ENCODE measurements around the gene ANKS4B. TPM values are rescaled to one million over a fixed set of nuclear protein-coding genes. Genes with fewer than 3 reads are reported as not detected.
A peak's percentile ranks its signal among the peaks of the same experiment; 100 is the strongest.
"Not testable (repeated sequence)": the region's sequence is repeated elsewhere in the genome, so short reads cannot be mapped to it uniquely, and the experiment has no call there.

ANKS4B gene
- total and polyA plus RNA-seq, 2 experiments from 2014 or later = 0.07 TPM; not detected in 1

DNA sequence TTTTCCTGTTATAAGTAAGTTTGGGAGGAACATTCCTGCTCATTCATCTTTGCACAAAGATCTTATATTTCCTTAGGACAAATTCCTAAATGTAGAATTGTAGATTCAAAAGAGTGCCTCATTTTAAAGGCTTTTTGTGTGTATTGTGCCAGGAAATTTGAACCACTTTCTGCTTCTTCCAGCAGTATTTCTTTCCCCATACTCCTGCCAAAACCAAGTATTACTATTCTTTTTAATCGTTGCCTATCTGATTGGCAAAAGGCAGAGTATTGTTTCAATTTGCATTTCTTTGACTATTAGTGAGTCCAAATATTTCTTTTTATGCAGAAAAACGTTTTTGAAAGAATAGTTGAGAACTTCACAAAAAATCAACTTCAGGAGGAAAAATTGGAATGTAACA is 9.3 kb downstream of the ANKS4B start:
- Histone ChIP-seq H4K20me1 (replicated peaks; ENCODE audit: insufficient read depth) (no peaks in the 10 kb centered on the region), H3K27ac (ENCODE audit: low read depth) (no peak overlapping the region), H3K36me3 (ENCODE audit: insufficient read depth) (no peaks in the 10 kb centered on the region), H3K27me3 (ENCODE audit: insufficient read depth) (no peaks in the 10 kb centered on the region), H3F3A (replicated peaks; ENCODE audit: low read depth) (no peaks in the 10 kb centered on the region), H3K79me2 (replicated peaks; ENCODE audit: insufficient read depth) (no peaks in the 10 kb centered on the region), H2AFZ (no peak overlapping the region), H3K4me2 (no peak overlapping the region), H3K4me3 (no peak overlapping the region), H3K4me1 (ENCODE audit: insufficient read depth) (peaks cover 7% of the 10 kb centered on the region), H3K9me2 (ENCODE audit: insufficient read depth) (no peaks in the 10 kb centered on the region)
- Mint-ChIP-seq H3K27me3 (ENCODE audit: insufficient read depth, low read depth, poor library complexity) (peaks cover 8% of the 10 kb centered on the region), H3K4me3 (no peak overlapping the region), H3K4me1 (peaks cover 9% of the 10 kb centered on the region), H3K36me3 (ENCODE audit: low read depth) (no peaks in the 10 kb centered on the region), H3K9me3 (no peaks in the 10 kb centered on the region), H3K27ac (no peak overlapping the region)
- TF ChIP-seq NANOG (IDR thresholded peaks at IDR 0.05; ENCODE audit: borderline replicate concordance) (no peak), ETS1 (IDR thresholded peaks at IDR 0.05) (no peak), ZNF331 (CRISPR knock-in tag; IDR thresholded peaks at IDR 0.05; ENCODE audit: low read depth) (no peak), ZNF114 (CRISPR knock-in tag; IDR thresholded peaks at IDR 0.05) (no peak)
- TF ChIP-seq, protein P1, sequence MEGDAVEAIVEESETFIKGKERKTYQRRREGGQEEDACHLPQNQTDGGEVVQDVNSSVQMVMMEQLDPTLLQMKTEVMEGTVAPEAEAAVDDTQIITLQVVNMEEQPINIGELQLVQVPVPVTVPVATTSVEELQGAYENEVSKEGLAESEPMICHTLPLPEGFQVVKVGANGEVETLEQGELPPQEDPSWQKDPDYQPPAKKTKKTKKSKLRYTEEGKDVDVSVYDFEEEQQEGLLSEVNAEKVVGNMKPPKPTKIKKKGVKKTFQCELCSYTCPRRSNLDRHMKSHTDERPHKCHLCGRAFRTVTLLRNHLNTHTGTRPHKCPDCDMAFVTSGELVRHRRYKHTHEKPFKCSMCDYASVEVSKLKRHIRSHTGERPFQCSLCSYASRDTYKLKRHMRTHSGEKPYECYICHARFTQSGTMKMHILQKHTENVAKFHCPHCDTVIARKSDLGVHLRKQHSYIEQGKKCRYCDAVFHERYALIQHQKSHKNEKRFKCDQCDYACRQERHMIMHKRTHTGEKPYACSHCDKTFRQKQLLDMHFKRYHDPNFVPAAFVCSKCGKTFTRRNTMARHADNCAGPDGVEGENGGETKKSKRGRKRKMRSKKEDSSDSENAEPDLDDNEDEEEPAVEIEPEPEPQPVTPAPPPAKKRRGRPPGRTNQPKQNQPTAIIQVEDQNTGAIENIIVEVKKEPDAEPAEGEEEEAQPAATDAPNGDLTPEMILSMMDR (conservative IDR thresholded peaks at IDR 0.05; ENCODE audit: low read depth in 2 of 2) = no peak
- DNase-seq (ENCODE audit: low spot score) (no peak), ATAC-seq (no peak)

- no peaks in the 10 kb centered on the region for H4K20me1 ChIP-seq (replicated peaks; ENCODE audit: insufficient read depth)
- H3K4me3 ChIP-seq = no peak overlapping the region
- H3F3A ChIP-seq (replicated peaks; ENCODE audit: low read depth) = no peaks in the 10 kb centered on the region
- ATAC-seq (no peak), DNase-seq (ENCODE audit: low spot score) (no peak)
- no peak overlapping the region for H3K27ac ChIP-seq (ENCODE audit: low read depth)
- Mint-ChIP-seq H3K27ac (no peak overlapping the region), H3K27me3 (ENCODE audit: insufficient read depth, low read depth, poor library complexity) (peaks cover 8% of the 10 kb centered on the region), H3K4me1 (peaks cover 9% of the 10 kb centered on the region), H3K36me3 (ENCODE audit: low read depth) (no peaks in the 10 kb centered on the region), H3K4me3 (no peak overlapping the region), H3K9me3 (no peaks in the 10 kb centered on the region)
- H3K4me2 ChIP-seq = no peak overlapping the region
- H3K9me2 ChIP-seq (ENCODE audit: insufficient read depth) = no peaks in the 10 kb centered on the region
- no peaks in the 10 kb centered on the region for H3K36me3 ChIP-seq (ENCODE audit: insufficient read depth)
- H2AFZ ChIP-seq = peak overlapping the region; percentile 57
- no peaks in the 10 kb centered on the region for H3K79me2 ChIP-seq (replicated peaks; ENCODE audit: insufficient read depth)
- H3K4me1 ChIP-seq (ENCODE audit: insufficient read depth) = peaks cover 7% of the 10 kb centered on the region
- H3K27me3 ChIP-seq (ENCODE audit: insufficient read depth) = no peaks in the 10 kb centered on the region
- TF ChIP-seq STAT1 (IDR thresholded peaks at IDR 0.05; ENCODE audit: unreplicated experiment) (no peak), EZH2 (IDR thresholded peaks at IDR 0.05; ENCODE audit: low read depth, unreplicated experiment) (no peak), ETS1 (IDR thresholded peaks at IDR 0.05) (no peak), EZH2phosphoT487 (IDR thresholded peaks at IDR 0.05; ENCODE audit: unreplicated experiment) (no peak), ZNF114 (CRISPR knock-in tag; IDR thresholded peaks at IDR 0.05) (no peak), REST (IDR thresholded peaks at IDR 0.05; ENCODE audit: unreplicated experiment) (no peak)
Measured at GRCh38 chr16:21244518-21245215, 11.2 kb downstream of the ANKS4B start.

- H3K27me3 Mint-ChIP-seq (ENCODE audit: insufficient read depth, low read depth, poor library complexity); H3K9me2 ChIP-seq (ENCODE audit: insufficient read depth); H3F3A ChIP-seq (replicated peaks; ENCODE audit: low read depth); H3K4me1 Mint-ChIP-seq; H3K4me2 ChIP-seq; H2AFZ ChIP-seq; H3K4me3 Mint-ChIP-seq; ATAC-seq; H3K79me2 ChIP-seq (replicated peaks; ENCODE audit: insufficient read depth); H3K27me3 ChIP-seq (ENCODE audit: insufficient read depth); H3K27ac ChIP-seq (ENCODE audit: low read depth); H3K4me3 ChIP-seq; H3K4me1 ChIP-seq (ENCODE audit: insufficient read depth); H3K9me3 Mint-ChIP-seq; H3K27ac Mint-ChIP-seq; DNase-seq (ENCODE audit: low spot score); H3K36me3 Mint-ChIP-seq (ENCODE audit: low read depth); H3K36me3 ChIP-seq (ENCODE audit: insufficient read depth); H4K20me1 ChIP-seq (replicated peaks; ENCODE audit: insufficient read depth): not testable (repeated sequence)
Measured at GRCh38 chr16:21248179-21248578, 14.7 kb downstream of the ANKS4B start.

Measured in GM23338 (cell line).